ENCODE results near the gene LANCL3. TPM values are rescaled to one million over a fixed set of nuclear protein-coding genes. Genes with fewer than 3 reads are reported as not detected.

Gene LANCL3
- total RNA-seq, 1 experiment from 2014 or later = 0.48 TPM

DNA sequence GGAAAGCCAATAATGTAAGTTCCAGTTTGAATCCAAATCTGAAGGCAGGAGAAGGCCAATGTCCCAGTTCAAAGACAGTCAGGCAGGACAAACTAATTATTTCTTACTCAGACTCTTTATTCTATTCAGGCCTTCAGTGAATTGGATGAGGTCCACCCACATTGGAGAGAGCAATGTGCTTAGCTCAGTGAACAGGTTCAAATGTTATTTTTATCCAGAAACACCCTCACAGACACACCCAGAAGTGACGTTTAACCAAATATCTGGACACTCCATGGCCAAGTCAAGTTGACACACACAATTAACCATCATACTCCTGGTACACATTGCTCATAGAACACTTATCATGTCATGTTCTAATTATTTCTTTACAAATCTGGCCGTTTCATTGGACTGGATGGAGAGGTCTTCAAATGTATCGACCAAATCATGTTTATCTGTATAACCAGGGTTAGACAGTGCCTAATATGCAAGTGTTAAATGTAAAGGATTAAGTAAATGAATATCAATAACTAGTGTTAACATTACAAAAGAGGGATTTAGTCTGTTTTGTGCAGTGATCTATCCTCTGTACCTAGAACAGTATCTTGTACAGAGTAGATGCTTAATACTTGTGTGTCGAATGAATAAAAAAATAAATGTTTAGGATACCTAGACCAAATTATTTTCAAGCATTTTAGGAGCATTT is 87.0 kb downstream of the LANCL3 start:
- CTCF ChIA-PET = no interaction called here
- POLR2A ChIA-PET = no interaction called here
- no peak for TF ChIP-seq ZMAT4 (CRISPR knock-in tag; IDR thresholded peaks at IDR 0.05)
- TF ChIP-seq, protein P1, sequence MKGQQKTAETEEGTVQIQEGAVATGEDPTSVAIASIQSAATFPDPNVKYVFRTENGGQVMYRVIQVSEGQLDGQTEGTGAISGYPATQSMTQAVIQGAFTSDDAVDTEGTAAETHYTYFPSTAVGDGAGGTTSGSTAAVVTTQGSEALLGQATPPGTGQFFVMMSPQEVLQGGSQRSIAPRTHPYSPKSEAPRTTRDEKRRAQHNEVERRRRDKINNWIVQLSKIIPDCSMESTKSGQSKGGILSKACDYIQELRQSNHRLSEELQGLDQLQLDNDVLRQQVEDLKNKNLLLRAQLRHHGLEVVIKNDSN (CRISPR knock-in tag; IDR thresholded peaks at IDR 0.05) = no peak
- TF ChIP-seq HMGXB4 (CRISPR knock-in tag; IDR thresholded peaks at IDR 0.05) = no peak
- TF ChIP-seq NFE2L1 (CRISPR knock-in tag; IDR thresholded peaks at IDR 0.05) = no peak
- no peak for TF ChIP-seq ZBTB21 (CRISPR knock-in tag; IDR thresholded peaks at IDR 0.05; ENCODE audit: borderline replicate concordance)
- no peaks in the 10 kb centered on the region for H3K36me3 Mint-ChIP-seq
- no peak overlapping the region for H3K4me3 Mint-ChIP-seq
- ATAC-seq = no peak
- DNase-seq (ENCODE audit: low spot score) = no peak
- no peaks in the 10 kb centered on the region for H3K9me3 Mint-ChIP-seq
- H3K27ac Mint-ChIP-seq = no peak overlapping the region
- H3K27me3 Mint-ChIP-seq (ENCODE audit: low read depth) = no peaks in the 10 kb centered on the region; the same call in 1 of the 2 replicates
- 0 out of 2 replicates have a peak, but pooled peaks cover 6% of the 10 kb centered on the region for H3K4me1 Mint-ChIP-seq

DNA sequence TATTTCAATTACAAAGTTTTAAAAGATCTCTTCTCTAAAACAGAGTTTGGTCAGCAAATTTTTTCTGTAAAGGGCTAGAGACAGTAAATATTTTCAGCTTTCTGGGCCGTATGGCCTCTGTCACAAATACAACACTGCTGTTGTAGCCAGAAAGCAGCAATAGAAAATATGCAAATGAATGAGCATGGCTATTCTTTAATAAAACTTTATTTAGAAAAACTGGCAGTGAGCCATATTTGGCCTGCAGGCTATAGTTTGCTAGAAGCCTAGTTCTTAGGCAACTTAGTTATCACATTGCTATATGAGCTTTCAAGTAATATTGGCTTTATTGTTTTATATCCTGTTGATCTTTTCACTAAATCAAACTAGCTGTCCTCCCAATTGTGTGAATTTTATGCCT is 87.6 kb downstream of the LANCL3 start:
- Mint-ChIP-seq H3K4me3 (no peak overlapping the region), H3K27ac (no peak overlapping the region), H3K4me1 (0 out of 2 replicates have a peak, but pooled peaks cover 4% of the 10 kb centered on the region), H3K9me3 (no peaks in the 10 kb centered on the region), H3K36me3 (no peaks in the 10 kb centered on the region), H3K27me3 (ENCODE audit: low read depth) (no peaks in the 10 kb centered on the region; the same call in 1 of the 2 replicates)
- TF ChIP-seq TP53 (CRISPR knock-in tag; IDR thresholded peaks at IDR 0.05) (no peak), FOXJ3 (CRISPR knock-in tag; IDR thresholded peaks at IDR 0.05; ENCODE audit: borderline replicate concordance) (no peak), SP1 (CRISPR knock-in tag; conservative IDR thresholded peaks at IDR 0.05) (no peak), ATF1 (CRISPR knock-in tag; IDR thresholded peaks at IDR 0.05) (no peak), JAZF1 (CRISPR knock-in tag; IDR thresholded peaks at IDR 0.05) (no peak)
- TF ChIP-seq, protein P2, sequence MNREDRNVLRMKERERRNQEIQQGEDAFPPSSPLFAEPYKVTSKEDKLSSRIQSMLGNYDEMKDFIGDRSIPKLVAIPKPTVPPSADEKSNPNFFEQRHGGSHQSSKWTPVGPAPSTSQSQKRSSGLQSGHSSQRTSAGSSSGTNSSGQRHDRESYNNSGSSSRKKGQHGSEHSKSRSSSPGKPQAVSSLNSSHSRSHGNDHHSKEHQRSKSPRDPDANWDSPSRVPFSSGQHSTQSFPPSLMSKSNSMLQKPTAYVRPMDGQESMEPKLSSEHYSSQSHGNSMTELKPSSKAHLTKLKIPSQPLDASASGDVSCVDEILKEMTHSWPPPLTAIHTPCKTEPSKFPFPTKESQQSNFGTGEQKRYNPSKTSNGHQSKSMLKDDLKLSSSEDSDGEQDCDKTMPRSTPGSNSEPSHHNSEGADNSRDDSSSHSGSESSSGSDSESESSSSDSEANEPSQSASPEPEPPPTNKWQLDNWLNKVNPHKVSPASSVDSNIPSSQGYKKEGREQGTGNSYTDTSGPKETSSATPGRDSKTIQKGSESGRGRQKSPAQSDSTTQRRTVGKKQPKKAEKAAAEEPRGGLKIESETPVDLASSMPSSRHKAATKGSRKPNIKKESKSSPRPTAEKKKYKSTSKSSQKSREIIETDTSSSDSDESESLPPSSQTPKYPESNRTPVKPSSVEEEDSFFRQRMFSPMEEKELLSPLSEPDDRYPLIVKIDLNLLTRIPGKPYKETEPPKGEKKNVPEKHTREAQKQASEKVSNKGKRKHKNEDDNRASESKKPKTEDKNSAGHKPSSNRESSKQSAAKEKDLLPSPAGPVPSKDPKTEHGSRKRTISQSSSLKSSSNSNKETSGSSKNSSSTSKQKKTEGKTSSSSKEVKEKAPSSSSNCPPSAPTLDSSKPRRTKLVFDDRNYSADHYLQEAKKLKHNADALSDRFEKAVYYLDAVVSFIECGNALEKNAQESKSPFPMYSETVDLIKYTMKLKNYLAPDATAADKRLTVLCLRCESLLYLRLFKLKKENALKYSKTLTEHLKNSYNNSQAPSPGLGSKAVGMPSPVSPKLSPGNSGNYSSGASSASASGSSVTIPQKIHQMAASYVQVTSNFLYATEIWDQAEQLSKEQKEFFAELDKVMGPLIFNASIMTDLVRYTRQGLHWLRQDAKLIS (CRISPR knock-in tag; IDR thresholded peaks at IDR 0.05; ENCODE audit: borderline replicate concordance) = no peak
- TF ChIP-seq, protein P3, sequence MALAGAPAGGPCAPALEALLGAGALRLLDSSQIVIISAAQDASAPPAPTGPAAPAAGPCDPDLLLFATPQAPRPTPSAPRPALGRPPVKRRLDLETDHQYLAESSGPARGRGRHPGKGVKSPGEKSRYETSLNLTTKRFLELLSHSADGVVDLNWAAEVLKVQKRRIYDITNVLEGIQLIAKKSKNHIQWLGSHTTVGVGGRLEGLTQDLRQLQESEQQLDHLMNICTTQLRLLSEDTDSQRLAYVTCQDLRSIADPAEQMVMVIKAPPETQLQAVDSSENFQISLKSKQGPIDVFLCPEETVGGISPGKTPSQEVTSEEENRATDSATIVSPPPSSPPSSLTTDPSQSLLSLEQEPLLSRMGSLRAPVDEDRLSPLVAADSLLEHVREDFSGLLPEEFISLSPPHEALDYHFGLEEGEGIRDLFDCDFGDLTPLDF (CRISPR knock-in tag; IDR thresholded peaks at IDR 0.05) = no peak
- CTCF ChIA-PET = no interaction called here
- DNase-seq (ENCODE audit: low spot score) (no peak), ATAC-seq (no peak)
- POLR2A ChIA-PET = no interaction called here

DNA sequence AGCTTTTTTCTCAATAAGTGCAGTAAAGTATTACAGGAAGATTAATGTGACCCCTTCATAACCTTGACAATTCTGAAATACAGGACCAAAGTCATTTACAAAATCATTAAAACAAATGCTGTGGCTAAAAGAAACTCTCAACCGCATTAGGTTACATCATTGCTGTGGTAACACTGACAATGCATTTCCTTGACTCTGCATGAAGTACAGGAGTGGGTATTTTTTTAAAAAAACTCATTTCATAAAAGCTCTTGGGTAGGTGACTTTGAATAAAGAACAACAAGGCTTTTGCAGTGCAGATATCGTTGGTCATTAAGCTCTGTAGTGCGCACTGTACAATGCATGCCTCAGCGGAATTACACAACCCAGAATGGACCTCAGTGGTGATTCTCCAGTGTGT is 90.7 kb downstream of the LANCL3 start:
- DNase-seq (ENCODE audit: low spot score) = no peak
- H3K27me3 Mint-ChIP-seq (ENCODE audit: low read depth) = no peaks in the 10 kb centered on the region; the same call in 1 of the 2 replicates
- no peaks in the 10 kb centered on the region for H3K36me3 Mint-ChIP-seq
- no peak for ATAC-seq
- peaks cover 7% of the 10 kb centered on the region; the same call in 1 of the 2 replicates for H3K9me3 Mint-ChIP-seq
- POLR2A ChIA-PET = no interaction called here
- no peaks in the 10 kb centered on the region for H3K4me1 Mint-ChIP-seq
- no peak overlapping the region for H3K27ac Mint-ChIP-seq
- CTCF ChIA-PET = no interaction called here
- no peak overlapping the region for H3K4me3 Mint-ChIP-seq
- no peak for TF ChIP-seq JUN (CRISPR knock-in tag; IDR thresholded peaks at IDR 0.05)

Data from WTC11 (cell line).